HCEC 1CT (cell line): ENCODE measurements around the gene ZNHIT2.
"Not testable (repeated sequence)": the region's sequence is repeated elsewhere in the genome, so short reads cannot be mapped to it uniquely, and the experiment has no call there.

Source experiments
- DNase-seq: peaks from one replicate; pipeline ENCODE4 v3.0.0-alpha.2; 2017

ZNHIT2 gene

DNA sequence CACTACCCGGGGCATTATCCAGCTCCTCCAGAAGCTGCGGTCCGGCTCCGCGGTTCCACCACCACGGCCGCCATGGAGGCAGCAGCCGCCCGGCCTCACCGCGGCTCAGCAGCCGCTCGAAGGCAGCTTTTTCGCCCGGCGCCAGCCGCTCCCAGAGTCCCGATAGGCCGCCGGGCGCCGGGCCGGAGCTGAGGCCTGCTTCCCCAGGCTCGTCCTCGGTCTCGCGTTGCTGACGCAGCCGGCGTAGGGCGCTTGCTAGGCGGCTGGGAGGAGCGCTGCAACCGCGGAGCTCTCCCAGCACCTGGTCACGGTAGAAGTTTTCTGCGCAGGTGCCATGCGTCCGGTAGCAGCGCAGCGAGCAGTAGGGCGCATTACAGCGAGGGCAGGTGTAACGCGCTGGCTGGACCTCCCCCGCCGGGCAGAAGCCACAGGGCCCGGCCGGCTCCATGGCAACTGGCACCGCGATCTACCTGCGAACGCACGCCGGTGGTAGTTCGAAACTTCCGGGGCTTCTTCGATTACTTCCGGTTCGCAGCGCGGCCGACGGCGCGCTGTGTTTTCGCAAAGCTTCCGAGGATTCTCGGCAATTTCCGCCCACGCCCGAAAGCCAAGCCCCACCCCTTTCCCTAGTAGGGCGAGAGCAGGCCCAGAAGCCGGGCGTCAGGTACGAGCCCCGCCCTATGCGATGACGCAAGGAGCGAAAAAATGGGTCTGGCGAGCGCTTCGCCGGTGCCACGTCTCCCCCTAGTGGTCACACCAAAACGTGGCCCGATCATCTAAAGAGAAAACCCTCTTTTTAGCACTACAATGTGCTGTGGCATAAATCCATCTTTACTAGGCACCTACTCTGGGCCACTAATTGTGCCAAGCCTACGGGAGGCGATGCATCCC, at the start of gene ZNHIT2:
ZNHIT2 (minus strand) TSS at position 496 of the 891 bp plus-strand sequence; CDS start at position 448, 48 bp downstream.
- DNase-seq, result peak; percentile 97

DNA sequence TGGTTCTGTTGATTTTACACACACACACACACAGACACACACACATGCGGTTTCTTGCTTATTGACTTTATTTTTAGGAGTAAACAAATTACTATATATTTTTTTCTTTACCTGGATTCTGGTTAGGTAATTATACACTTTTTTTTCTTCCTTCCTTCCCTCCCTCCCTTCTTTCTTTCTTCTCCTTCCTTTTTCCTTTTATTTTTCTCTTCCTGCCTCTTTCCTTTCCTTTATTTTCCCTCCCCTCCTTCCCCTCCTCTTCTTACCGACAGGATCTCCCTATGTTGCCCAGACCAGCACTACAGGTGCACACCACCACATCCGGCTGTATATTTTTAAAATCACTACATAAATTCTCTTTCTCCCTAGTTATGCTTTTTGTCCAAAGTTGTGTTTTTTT, 49.4 kb upstream of the ZNHIT2 start:
- no peak for DNase-seq

DNA sequence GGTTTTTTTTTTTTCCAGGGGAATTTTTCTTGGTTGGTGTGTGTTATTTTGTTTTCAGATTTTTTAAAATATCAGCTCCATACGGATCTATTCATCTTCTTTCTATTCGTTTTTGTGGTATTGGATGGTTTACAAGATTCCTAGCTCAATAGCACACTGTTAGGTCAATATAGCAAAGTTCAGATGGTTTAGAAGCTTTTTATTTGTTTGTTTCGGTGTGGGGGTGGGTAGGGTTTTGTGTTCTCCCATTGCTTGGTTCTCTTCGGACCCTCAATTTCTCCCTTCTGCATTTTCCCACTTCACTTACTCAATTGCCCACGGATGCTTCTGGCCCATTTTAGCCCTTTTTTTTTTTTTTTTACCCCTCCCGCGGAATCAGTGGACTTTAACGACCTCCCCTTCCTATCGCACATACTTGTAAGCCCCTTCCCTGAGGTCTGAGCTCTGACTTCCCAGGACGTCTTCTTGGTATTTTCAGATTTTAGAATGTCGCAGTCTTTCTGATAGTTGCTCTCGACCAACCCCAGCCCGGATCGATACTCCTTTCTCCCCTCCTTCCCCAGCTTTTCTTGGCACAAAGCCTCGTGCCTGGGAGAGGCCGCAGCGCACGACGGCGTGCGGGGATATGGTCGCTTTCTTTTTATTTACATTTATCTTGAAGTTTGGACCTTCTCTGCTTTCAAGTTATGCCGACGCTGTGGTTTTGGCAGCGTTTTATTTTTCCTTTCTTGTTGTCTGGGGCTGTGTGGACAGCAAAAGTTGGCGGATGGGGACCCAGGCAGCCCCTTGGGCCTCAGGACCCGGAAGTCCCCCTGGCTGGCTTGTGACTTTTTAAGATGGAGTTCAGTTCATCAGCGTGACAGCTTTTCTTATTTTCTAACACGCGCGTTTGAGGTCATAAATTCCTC, 48.2 kb upstream of the ZNHIT2 start:
- no peak for DNase-seq

DNA sequence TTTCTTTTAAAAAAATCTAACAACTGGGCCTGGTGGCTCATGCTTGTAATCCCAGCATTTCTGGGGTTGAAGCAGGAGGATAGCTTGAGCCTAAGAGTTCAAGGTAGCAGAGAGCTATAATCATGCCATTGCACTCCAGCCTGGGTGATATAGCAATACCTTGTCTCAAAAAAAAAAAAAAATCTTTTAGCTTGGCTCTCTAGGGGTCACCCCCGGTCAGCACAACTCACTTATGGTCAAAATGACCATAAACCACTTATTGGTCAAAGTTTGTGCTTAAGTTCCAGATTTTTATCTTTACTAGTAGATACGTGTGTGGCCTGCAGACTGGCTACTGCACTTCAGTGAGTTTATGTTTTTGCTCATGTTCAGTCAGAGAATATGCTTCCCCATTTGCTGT, 46.2 kb upstream of the ZNHIT2 start:
- DNase-seq, result no peak

DNA sequence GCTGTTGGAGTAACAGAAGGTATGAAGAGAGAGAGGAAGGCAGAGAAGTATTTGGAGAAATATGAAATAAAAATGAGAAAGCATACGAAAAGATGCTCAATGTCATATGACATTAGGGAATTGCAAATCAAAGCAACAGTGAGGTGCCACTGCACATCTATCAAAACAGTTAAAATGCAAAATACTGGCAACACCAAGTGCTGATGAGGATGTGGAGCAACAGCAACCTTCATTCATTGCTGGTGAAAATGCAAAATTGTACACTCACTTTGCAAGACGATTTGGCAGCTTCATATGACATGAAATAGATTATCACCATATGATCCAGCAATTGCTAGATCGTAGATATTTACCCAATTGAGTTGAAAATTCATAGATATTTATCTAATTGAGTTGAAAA, 43.1 kb upstream of the ZNHIT2 start:
- DNase-seq, result no peak

DNA sequence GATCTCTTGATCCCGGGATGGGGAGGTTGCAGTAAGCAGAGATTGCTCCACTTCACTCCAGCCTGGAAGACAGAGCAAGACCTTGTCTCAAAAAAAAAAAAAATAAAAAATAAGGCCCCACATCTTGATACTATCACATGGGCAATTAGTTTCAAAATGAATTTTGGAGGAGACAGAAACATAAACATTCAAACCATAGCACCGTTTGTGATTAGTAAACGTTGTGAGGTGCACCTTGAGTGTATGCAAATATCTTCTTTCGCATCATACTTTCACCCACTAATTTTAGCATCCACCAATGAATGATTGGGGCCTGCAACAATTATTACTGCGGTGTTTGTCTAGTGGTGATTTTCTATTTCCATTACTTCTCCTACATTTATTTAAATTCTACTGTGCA, 41.5 kb upstream of the ZNHIT2 start:
- DNase-seq, result no peak

DNA sequence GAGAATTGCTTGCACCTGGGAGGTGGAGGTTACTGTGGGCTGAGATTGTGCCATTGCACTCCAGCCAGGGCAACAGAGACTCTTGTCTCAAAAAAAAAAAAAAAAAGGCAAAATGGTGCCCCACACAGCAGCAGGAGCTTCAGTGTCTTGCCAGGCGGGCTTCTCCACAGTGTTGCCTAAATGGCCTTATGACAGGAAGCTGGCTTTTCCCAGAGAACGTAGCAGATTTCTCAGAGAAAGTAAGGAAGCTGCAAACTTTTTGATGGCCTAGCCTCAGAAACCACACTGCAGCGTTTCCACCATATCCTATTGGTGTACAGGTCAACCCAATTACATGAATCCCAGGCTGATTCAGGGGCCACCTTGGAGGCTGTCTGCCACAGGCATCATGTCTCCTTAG, 39.8 kb upstream of the ZNHIT2 start:
- no peak for DNase-seq

DNA sequence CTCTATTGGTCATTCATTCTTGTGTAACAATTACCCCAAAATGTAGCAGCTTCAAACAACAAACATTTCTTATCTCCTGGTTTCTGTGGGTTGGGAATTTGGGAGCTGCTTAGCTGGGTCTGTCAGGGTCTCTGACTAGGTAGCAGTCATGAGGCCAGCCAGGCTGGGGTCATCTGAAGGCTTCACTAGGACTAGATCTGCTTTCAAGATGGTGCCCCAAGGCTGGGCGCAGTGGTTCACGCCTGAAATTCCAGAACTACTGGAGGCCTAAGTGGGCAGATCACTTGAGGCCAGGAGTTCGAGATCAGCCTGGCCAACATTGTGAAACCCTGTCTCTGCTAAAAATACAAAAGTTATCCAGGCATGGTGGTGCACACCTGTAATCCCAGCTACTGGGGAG, 39.4 kb upstream of the ZNHIT2 start:
- no peak for DNase-seq

DNA sequence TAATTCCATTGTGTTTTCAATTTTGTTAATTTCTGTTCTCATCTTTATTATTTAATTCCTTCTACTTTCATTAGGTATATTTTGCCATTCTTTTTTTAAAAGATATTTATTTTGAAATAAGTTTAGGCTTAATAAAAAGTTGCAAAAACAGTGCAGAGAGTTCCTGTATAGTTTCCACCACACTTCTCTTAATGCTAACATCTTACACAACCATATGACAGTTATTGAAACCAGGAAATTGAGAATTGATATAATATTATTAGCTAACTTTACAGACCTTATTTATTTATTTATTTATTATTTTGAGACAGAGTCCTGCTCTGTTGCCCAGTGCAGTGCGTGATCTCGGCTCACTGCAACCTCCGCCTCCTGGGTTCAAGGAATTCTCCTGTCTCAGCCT, 38.8 kb upstream of the ZNHIT2 start:
- DNase-seq, result no peak

DNA sequence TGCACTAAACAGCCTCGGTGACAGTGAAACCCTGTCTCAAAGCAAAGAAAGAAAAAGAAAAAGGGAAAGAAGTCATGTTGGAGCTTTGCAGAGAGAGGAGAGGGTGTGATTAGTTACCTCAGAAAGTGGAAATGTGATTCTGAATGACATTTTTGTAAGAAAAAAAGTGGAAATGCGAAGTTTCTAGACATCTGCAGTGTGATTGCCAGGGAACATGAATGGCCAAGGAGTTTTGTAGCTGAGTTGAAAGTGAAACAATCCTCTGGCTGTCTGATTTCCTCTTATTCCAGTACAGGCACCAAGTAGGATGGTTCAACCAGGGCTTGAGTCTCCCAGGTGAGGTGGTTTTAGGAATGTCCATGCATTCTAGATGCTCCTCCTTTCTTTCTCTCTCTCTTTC, 34.6 kb upstream of the ZNHIT2 start:
- no peak for DNase-seq

DNA sequence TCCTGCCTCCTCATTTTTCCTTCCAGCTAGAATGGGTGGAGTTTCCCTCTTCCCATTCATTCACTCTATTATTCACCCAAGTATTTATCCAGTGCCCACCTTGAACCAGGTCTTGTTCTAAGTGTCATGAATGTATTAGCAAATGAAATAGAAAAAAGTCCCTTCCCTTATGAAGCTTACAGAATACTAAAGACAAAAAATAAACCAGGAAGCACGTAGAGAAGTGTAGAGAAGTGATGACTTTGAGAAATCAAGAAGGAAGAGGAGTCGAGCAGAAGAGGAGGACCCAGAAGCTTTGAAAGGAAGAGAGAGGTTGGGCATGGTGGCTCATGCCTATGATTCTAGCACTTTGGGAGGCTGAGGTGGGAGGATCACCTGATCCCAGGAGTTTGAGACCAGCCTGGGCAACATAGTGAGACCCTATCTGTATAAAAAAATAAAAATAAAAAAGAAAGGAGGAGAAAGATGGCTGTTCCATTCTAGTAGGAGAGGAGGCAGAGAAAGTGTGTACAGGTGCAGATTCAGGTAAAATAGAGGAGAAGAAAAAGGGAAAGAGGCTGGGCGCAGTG, 33.9 kb upstream of the ZNHIT2 start:
- DNase-seq, result no peak

DNA sequence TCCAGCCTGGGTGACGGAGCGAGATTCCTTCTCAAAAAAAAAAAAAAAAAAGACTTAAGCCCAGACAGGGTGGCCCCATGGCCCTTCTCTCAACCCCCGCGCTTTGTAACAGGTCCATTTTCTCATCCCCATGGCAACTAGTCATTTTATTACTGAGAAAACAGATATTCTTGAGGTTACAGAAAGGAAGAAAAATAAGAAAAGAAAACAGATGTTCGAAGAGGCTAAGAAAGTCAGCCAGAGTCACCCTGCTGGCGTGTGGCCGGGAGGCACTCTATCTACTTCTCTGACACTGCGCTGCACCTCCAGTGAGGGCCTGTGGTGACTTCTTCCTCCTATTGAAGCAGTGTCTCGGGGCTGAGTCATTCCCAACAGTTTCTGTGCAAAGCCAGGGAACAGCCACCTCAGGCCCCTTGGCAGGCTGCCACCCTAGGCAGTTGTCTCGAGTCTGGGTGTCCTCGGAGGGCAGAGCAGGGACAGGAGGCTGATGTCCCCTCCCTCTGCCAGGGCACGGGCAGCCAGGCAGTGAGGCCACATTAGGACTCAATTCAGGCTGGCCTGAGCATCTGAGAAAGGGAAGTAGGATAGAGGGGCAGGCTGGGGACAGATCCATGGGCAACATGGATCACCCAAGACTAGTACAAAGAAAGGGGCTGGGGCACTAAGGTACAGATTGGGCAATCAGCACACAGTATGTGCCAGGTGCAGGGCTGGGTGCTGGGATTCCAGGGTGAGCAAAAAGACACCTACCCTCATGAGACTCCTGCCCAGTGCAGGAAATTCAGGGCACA, 33.2 kb upstream of the ZNHIT2 start:
- peak; percentile 58 for DNase-seq

DNA sequence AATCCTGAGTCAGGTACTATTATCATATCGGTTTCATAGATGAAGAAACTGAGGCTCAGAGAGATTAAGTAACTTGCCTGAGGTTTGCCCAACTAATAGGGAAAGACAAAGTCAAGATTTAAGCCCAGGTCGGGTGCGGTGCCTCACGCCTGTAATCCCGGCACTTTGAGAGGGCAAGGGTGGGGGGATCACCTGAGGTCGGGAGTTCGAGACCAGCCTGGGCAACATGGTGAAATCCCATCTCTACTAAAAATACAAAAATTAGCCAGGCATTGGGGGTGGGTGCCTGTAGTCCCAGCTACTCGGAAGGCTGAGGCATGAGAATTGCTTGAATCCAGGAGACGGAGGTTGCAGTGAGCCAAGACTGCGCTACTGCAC, 32.6 kb upstream of the ZNHIT2 start:
- not testable (repeated sequence) for DNase-seq

DNA sequence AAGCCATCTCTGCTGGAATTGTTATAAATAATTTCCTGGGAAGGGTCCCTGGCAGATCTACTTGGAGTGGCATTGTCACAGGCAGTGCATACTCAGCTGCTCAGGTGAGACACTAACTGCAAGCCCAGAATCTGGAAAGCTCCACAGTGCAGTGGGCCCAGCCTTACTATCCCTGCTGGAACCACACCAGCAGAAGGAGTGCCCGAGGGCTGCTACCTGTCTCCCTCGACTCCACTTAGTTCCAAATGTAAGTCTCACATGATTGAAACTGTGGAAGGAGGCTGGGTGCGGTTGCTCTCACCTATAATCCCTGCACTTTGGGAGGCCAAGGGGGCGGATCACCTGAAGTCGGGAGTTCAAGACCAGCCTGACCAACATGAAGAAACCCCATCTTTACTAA, 31.2 kb upstream of the ZNHIT2 start:
- DNase-seq, result no peak

DNA sequence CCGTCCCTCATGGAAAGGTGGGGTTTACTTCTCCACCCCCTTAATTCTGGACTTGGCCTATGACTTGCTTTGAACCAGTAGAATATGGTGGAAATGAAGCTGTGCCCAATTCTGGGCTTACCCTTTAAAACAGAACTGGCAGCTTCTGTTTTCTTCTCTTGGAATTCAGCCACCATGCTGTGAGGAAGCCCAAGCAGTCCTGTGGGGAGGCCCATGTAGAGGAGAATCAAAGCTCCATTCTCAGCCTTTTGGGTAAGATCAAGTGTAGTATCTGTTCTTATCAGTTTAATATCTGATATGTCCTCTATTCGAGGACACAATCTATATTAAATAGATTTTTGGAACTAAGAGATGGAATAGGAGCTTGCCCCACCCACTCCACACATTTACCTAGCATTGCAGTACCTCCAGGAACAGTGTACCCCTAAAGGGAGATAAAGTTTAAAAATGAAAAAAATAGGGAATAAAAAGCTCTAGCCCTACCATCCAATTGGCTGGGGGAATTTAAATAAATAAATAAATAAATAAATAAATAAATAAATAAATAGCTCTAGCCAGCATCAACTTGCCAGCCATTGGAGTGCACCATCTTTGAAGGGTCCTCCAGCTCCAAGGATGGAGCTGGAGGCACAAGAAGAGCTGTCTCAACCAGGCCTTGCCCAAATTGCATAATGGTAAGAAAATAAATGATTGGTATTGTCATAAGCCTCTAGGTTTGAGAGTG, 30.0 kb upstream of the ZNHIT2 start:
- DNase-seq, result no peak

DNA sequence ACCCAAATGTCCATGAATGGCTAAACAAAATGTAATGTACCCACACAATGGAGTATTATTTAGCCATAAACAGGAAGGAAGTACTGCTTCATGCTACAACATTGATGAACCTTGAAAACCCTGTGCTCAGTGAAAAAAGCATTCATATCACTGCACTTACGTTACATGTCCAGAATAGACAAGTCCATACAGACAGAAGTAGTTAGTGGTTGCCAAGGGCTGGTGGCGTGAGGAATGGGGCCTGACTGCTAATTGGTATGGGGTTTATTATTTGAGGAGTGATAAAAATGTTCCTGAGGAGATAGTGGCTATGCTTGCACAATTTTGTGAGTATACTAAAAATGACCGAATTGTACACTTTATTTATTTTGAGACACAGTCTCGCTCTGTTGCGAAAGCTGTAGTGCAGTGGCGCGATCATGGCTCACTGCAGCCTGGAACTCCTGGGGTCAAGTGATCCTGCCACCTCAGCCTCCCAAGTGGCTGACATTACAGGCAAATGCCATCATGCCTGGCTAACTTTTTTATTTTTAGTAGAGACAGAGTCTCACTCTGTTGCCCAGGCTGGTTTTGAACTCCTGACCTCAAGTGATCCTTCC, 24.5 kb upstream of the ZNHIT2 start:
- DNase-seq, result no peak

DNA sequence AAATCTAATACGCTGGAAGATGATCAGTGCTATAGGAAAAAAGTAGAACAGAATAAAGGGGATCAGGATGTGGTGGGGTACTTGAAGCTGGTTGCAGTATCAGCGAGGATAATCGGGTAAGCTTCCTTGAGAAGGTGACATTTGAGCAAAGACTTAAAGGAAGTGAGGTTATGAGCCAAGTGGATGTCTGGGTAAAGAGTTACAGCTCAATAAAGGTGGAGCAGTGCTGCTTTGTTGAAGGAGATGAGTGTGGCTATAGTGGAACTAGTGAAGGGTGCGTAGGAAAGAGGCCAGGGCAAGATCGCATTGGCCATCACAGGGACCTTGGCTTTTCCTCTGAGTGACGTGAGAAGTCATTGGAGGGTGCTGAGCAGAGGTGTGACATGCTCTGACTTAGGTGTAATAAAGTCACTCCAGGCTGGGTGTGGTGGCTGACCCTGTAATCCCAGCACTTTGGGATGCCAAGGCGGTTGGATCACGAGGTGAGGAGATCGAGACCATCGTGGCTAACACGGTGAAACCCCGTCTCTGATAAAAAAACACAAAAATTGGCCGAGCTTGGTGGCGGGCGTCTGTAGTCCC, 19.1 kb upstream of the ZNHIT2 start:
- no peak for DNase-seq

DNA sequence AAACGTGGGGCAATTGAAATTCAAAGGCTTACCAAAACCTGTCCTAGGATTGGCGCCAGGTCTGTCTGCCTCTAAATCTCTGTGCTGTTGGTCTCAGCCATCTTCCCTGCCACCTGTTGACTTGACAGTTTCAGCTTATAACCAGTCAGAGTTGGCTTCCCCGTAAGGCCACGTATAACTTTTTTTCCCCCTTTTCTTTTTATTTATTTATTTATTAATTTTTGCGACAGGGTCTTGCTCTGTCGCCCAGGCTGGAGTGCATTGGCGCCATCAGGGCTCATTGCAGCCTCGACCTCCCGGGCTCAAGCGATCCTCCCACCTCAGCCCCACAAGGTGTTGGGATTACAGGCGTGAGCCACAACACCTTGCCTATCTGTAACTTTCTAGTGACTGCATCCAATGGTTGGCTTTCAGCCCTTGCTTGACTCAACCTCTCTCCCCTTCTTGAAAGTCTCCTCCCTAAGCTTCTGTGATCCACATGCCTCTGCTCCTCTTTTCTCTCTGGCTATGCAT, 18.2 kb upstream of the ZNHIT2 start:
- no peak for DNase-seq

DNA sequence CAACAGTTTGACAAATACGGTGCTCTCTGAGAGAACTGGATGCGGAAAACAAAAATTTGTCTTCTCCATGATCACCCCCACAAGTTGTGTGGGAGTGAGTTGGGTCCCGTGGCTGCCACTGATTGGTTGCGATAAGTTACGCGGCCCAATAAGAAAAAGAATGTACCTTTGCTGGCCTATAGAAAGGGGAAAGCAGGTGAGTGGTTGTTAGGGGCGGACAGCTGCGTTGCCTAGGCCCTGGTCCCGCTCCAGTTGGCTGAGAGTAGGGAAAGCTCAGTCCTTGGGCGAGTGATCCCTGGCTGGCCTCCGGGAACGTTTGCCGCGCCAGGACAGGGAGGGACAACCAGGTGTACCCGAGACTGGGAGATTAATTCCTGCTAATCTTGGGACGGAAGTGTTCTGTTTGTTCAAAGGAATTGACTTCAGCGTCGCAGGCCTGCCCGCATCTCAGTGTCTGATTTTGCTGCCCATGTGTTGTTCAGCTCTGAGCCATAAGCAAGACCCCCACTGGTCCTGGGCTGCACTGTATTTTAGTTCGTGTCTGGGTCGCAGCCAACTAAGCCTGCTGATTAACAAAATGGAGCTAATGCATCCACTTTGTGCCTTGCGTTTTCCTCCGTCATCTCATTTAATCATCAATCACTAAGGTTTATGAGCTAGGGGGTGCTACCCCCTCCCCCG, 17.6 kb upstream of the ZNHIT2 start:
- DNase-seq, result peak; percentile 95

DNA sequence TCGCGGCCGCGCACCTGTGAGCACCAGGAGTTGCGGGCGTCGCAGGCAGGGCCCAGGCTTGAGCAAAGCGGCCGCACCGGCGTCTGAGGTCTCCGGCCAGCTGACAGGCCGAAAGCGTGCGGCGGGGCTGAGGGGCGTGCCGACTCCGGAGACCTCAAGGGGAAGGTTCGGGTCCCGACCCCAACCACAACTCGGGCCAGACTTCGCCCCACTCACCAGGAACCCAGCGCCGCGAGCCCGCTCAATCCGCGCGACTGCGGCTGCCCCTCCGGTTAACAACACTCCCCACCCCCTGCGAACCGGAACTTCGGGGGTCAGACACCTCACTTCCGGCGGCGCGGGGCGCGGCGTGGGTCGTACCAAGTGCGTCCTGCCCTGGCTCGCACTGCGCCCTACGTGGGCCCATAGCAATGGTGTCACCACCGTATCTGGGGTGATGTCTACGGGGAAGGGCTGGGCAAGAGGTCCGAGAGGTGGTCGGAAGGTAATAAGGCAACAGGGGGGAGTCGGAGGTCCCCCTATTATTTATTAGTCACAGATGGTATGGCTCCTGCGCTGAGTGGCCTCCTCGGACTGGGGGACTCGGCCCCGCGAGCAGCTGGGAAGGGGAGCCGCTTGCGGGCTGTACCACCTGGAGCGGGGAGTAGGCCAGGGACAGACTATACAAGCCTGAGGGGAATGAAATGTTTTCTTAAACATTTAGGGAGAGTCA, 16.9 kb upstream of the ZNHIT2 start, which contains the start of gene SYVN1:
SYVN1 (minus strand) TSS at position 280 of the 712 bp plus-strand sequence. CDS start 918 bp downstream, outside the sequence.
- DNase-seq, result peak; percentile 83
